ENCODE results near the gene KCNG3.
A peak's percentile ranks its signal among the peaks of the same experiment; 100 is the strongest.

The KCNG3 gene

GRCh38 chr2:42510191-42510590 is 16.4 kb upstream of the KCNG3 start:
- H3K36me3 ChIP-seq (ENCODE audit: control insufficient read depth, insufficient read depth, low read length, severe bottlenecking) = no peaks in the 10 kb centered on the region
- DNase-seq (ENCODE audit: low read depth) = no peak
- no peaks in the 10 kb centered on the region for H3K27me3 ChIP-seq (replicated peaks; ENCODE audit: control insufficient read depth, insufficient read depth, low read length)
- H3K9me3 ChIP-seq (ENCODE audit: control insufficient read depth, low read length) = no peaks in the 10 kb centered on the region
- no peak overlapping the region for H3K9ac ChIP-seq (ENCODE audit: low read length)
- H3K4me1 ChIP-seq (ENCODE audit: control insufficient read depth, insufficient read depth, low read length) = no peaks in the 10 kb centered on the region
- no peak overlapping the region for H3K4me3 ChIP-seq (ENCODE audit: low read length)

GRCh38 chr2:42504364-42505230 is 10.8 kb upstream of the KCNG3 start:
- Histone ChIP-seq H3K36me3 (ENCODE audit: control insufficient read depth, insufficient read depth, low read length, severe bottlenecking) (no peaks in the 10 kb centered on the region), H3K4me1 (ENCODE audit: control insufficient read depth, insufficient read depth, low read length) (no peaks in the 10 kb centered on the region), H3K9me3 (ENCODE audit: control insufficient read depth, low read length) (no peaks in the 10 kb centered on the region), H3K27me3 (replicated peaks; ENCODE audit: control insufficient read depth, insufficient read depth, low read length) (no peaks in the 10 kb centered on the region), H3K9ac (ENCODE audit: low read length) (no peak overlapping the region), H3K4me3 (ENCODE audit: low read length) (no peak overlapping the region)
- DNase-seq (ENCODE audit: low read depth) = no peak

- H3K9me3 ChIP-seq (ENCODE audit: control insufficient read depth, low read length) = no peaks in the 10 kb centered on the region
- DNase-seq (ENCODE audit: low read depth) = no peak
- no peaks in the 10 kb centered on the region for H3K36me3 ChIP-seq (ENCODE audit: control insufficient read depth, insufficient read depth, low read length, severe bottlenecking)
- H3K27me3 ChIP-seq (replicated peaks; ENCODE audit: control insufficient read depth, insufficient read depth, low read length) = no peaks in the 10 kb centered on the region
- H3K4me3 ChIP-seq (ENCODE audit: low read length) = no peak overlapping the region
- H3K9ac ChIP-seq (ENCODE audit: low read length) = no peak overlapping the region
- H3K4me1 ChIP-seq (ENCODE audit: control insufficient read depth, insufficient read depth, low read length) = no peaks in the 10 kb centered on the region
Observed at GRCh38 chr2:42503291-42503690, 9.5 kb upstream of the KCNG3 start.

GRCh38 chr2:42498497-42498896 is 4.7 kb upstream of the KCNG3 start:
- Histone ChIP-seq H3K27me3 (replicated peaks; ENCODE audit: control insufficient read depth, insufficient read depth, low read length) (peaks cover 3% of the 10 kb centered on the region), H3K9me3 (ENCODE audit: control insufficient read depth, low read length) (no peaks in the 10 kb centered on the region), H3K4me1 (ENCODE audit: control insufficient read depth, insufficient read depth, low read length) (peaks cover 5% of the 10 kb centered on the region), H3K4me3 (ENCODE audit: low read length) (no peak overlapping the region), H3K36me3 (ENCODE audit: control insufficient read depth, insufficient read depth, low read length, severe bottlenecking) (no peaks in the 10 kb centered on the region), H3K9ac (ENCODE audit: low read length) (no peak overlapping the region)
- DNase-seq (ENCODE audit: low read depth) = no peak

GRCh38 chr2:42495611-42496010 is 1.8 kb upstream of the KCNG3 start:
- Histone ChIP-seq H3K36me3 (ENCODE audit: control insufficient read depth, insufficient read depth, low read length, severe bottlenecking) (no peaks in the 10 kb centered on the region), H3K4me3 (ENCODE audit: low read length) (no peak overlapping the region), H3K27me3 (replicated peaks; ENCODE audit: control insufficient read depth, insufficient read depth, low read length) (peaks cover 21% of the 10 kb centered on the region), H3K9ac (ENCODE audit: low read length) (no peak overlapping the region), H3K4me1 (ENCODE audit: control insufficient read depth, insufficient read depth, low read length) (peaks cover 5% of the 10 kb centered on the region), H3K9me3 (ENCODE audit: control insufficient read depth, low read length) (peaks cover 4% of the 10 kb centered on the region)
- DNase-seq (ENCODE audit: low read depth) = no peak

- DNase-seq (ENCODE audit: low read depth) = no peak
- no peak overlapping the region for H3K4me3 ChIP-seq (ENCODE audit: low read length)
Observed at GRCh38 chr2:42495234-42495581, 1.4 kb upstream of the KCNG3 start.

GRCh38 chr2:42494355-42495233 is 812 bp upstream of the KCNG3 start:
- H3K36me3 ChIP-seq (ENCODE audit: control insufficient read depth, insufficient read depth, low read length, severe bottlenecking) = no peaks in the 10 kb centered on the region
- H3K9ac ChIP-seq (ENCODE audit: low read length) = peak overlapping the region; percentile 24
- peaks cover 27% of the 10 kb centered on the region for H3K27me3 ChIP-seq (replicated peaks; ENCODE audit: control insufficient read depth, insufficient read depth, low read length)
- peak overlapping the region; percentile 75 for H3K4me3 ChIP-seq (ENCODE audit: low read length)
- DNase-seq (ENCODE audit: low read depth) = peak; percentile 82
- H3K4me1 ChIP-seq (ENCODE audit: control insufficient read depth, insufficient read depth, low read length) = peaks cover 5% of the 10 kb centered on the region
- H3K9me3 ChIP-seq (ENCODE audit: control insufficient read depth, low read length) = peaks cover 4% of the 10 kb centered on the region

More at GRCh38 chr2:42495234-42495581, 1.4 kb upstream of the KCNG3 start:
- Histone ChIP-seq H3K4me1 (ENCODE audit: control insufficient read depth, insufficient read depth, low read length) (peaks cover 5% of the 10 kb centered on the region), H3K9ac (ENCODE audit: low read length) (no peak overlapping the region), H3K36me3 (ENCODE audit: control insufficient read depth, insufficient read depth, low read length, severe bottlenecking) (no peaks in the 10 kb centered on the region), H3K27me3 (replicated peaks; ENCODE audit: control insufficient read depth, insufficient read depth, low read length) (peaks cover 24% of the 10 kb centered on the region), H3K9me3 (ENCODE audit: control insufficient read depth, low read length) (peaks cover 4% of the 10 kb centered on the region)

GRCh38 chr2:42492691-42493467 is 903 bp downstream of the KCNG3 start:
- Histone ChIP-seq H3K9me3 (ENCODE audit: control insufficient read depth, low read length) (peaks cover 4% of the 10 kb centered on the region), H3K4me1 (ENCODE audit: control insufficient read depth, insufficient read depth, low read length) (peaks cover 5% of the 10 kb centered on the region), H3K36me3 (ENCODE audit: control insufficient read depth, insufficient read depth, low read length, severe bottlenecking) (no peaks in the 10 kb centered on the region), H3K9ac (ENCODE audit: low read length) (no peak overlapping the region), H3K27me3 (replicated peaks; ENCODE audit: control insufficient read depth, insufficient read depth, low read length) (peaks cover 27% of the 10 kb centered on the region), H3K4me3 (ENCODE audit: low read length) (no peak overlapping the region)
- DNase-seq (ENCODE audit: low read depth) = no peak

GRCh38 chr2:42488297-42488696 is 5.5 kb downstream of the KCNG3 start:
- Histone ChIP-seq H3K4me1 (ENCODE audit: control insufficient read depth, insufficient read depth, low read length) (no peaks in the 10 kb centered on the region), H3K9ac (ENCODE audit: low read length) (no peak overlapping the region), H3K4me3 (ENCODE audit: low read length) (no peak overlapping the region), H3K9me3 (ENCODE audit: control insufficient read depth, low read length) (peaks cover 4% of the 10 kb centered on the region), H3K36me3 (ENCODE audit: control insufficient read depth, insufficient read depth, low read length, severe bottlenecking) (no peaks in the 10 kb centered on the region), H3K27me3 (replicated peaks; ENCODE audit: control insufficient read depth, insufficient read depth, low read length) (peaks cover 33% of the 10 kb centered on the region)
- no peak for DNase-seq (ENCODE audit: low read depth)

GRCh38 chr2:42486145-42486906 is 7.5 kb downstream of the KCNG3 start:
- no peaks in the 10 kb centered on the region for H3K36me3 ChIP-seq (ENCODE audit: control insufficient read depth, insufficient read depth, low read length, severe bottlenecking)
- H3K4me1 ChIP-seq (ENCODE audit: control insufficient read depth, insufficient read depth, low read length) = no peaks in the 10 kb centered on the region
- H3K27me3 ChIP-seq (replicated peaks; ENCODE audit: control insufficient read depth, insufficient read depth, low read length) = peaks cover 19% of the 10 kb centered on the region
- no peak for DNase-seq (ENCODE audit: low read depth)
- H3K9ac ChIP-seq (ENCODE audit: low read length) = no peak overlapping the region
- H3K4me3 ChIP-seq (ENCODE audit: low read length) = no peak overlapping the region
- H3K9me3 ChIP-seq (ENCODE audit: control insufficient read depth, low read length) = no peaks in the 10 kb centered on the region

Measured in adipocyte (in vitro differentiated cells).